Measurements from ENCODE around the gene DENND6A.

GRCh38 chr3:57689367-57690053 lies 3.4 kb downstream of the DENND6A start:
- TF ChIP-seq MBD4 (IDR thresholded peaks at IDR 0.05; ENCODE audit: borderline replicate concordance, low read length), result no peak
- no peak for TF ChIP-seq NBN (conservative IDR thresholded peaks at IDR 0.05)
- no peak for TF ChIP-seq PLRG1 (conservative IDR thresholded peaks at IDR 0.05)
- no peak for TF ChIP-seq JUN (CRISPR knock-in tag; IDR thresholded peaks at IDR 0.05)
